ENCODE data around the gene FAM83D. TPM values are rescaled to one million over a fixed set of nuclear protein-coding genes. Genes with fewer than 3 reads are reported as not detected.

Gene FAM83D
- total RNA-seq, 3 donors from 2014 or later (not counting 1 experiment from before 2014, with no cell fraction given) = 1.1 to 2.7 (median 2.1) TPM

DNA sequence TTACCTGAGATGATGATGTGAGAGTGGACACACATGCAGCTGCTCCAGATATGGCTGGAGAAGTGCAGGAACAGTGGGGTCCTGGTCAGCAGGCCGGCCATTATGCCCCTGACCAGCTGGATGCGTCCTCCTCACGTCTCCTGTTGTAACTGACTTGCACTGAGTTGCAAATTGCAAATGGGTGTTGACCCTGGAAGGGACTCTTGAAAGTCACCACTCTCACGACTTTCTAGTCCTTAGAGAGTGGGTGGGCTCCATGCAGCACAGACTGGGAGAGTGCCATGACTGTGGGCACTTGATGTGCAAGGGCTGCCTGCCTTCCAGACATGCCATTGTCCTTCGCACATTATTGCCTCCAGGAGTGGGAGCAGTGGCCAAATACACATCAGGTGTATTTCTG, 10.8 kb downstream of the FAM83D start:
- no peak overlapping the region for H3K27ac Mint-ChIP-seq
- 98% methylated on average over 5 of the region's 5 CpGs for WGBS (ENCODE audit: insufficient coverage)
- H3K36me3 ChIP-seq (ENCODE audit: control insufficient read depth, insufficient read depth, low read length) = no peaks in the 10 kb centered on the region

GRCh38 chr20:38937978-38938473, 11.8 kb downstream of the FAM83D start:
- no peaks in the 10 kb centered on the region for H3K4me1 ChIP-seq (ENCODE audit: control insufficient read depth, insufficient read depth, low read length)
- DNase-seq (no peak), ATAC-seq (no peak)
- H3K36me3 ChIP-seq (ENCODE audit: control insufficient read depth, insufficient read depth, low read length) = no peaks in the 10 kb centered on the region
- H3K4me3 ChIP-seq (ENCODE audit: low read length) = no peak overlapping the region
- no peaks in the 10 kb centered on the region for H3K9me3 Mint-ChIP-seq
- H3K27ac ChIP-seq (ENCODE audit: low read length) = no peak overlapping the region
- intact Hi-C loops (cut with micrococcal nuclease) = no loop called here
- peaks cover 0 to 5% of the 10 kb centered on the region in 2 donors for H3K4me1 Mint-ChIP-seq
- no peak overlapping the region for H3K27ac Mint-ChIP-seq
- H3K9me3 ChIP-seq (ENCODE audit: control insufficient read depth, insufficient read depth, low read length) = no peaks in the 10 kb centered on the region
- H3K27me3 ChIP-seq (ENCODE audit: control insufficient read depth, insufficient read depth, low read length) = no peaks in the 10 kb centered on the region
- 91% methylated on average over 5 of the region's 7 CpGs for WGBS (ENCODE audit: insufficient coverage)
- H3K27me3 Mint-ChIP-seq (ENCODE audit: low read depth in 2 of 2) = no peaks in the 10 kb centered on the region
- H3K36me3 Mint-ChIP-seq = no peaks in the 10 kb centered on the region
- TF ChIP-seq CTCF (IDR thresholded peaks at IDR 0.05) = no peak
- H3K4me3 Mint-ChIP-seq = no peak overlapping the region

More for the DNA sequence above, 10.8 kb downstream of the FAM83D start:
- H3K9me3 ChIP-seq (ENCODE audit: control insufficient read depth, insufficient read depth, low read length) = no peaks in the 10 kb centered on the region
- ATAC-seq = no peak
- intact Hi-C loops (cut with micrococcal nuclease) = no loop called here
- H3K4me1 Mint-ChIP-seq = peaks cover 0 to 5% of the 10 kb centered on the region in 2 donors
- no peaks in the 10 kb centered on the region for H3K9me3 Mint-ChIP-seq
- H3K27me3 ChIP-seq (ENCODE audit: control insufficient read depth, insufficient read depth, low read length) = no peaks in the 10 kb centered on the region
- DNase-seq = no peak
- no peaks in the 10 kb centered on the region for H3K27me3 Mint-ChIP-seq (ENCODE audit: low read depth in 2 of 2)
- H3K4me3 Mint-ChIP-seq = no peak overlapping the region
- no peaks in the 10 kb centered on the region for H3K4me1 ChIP-seq (ENCODE audit: control insufficient read depth, insufficient read depth, low read length)
- no peak overlapping the region for H3K4me3 ChIP-seq (ENCODE audit: low read length)
- no peak for TF ChIP-seq CTCF (IDR thresholded peaks at IDR 0.05)
- H3K27ac ChIP-seq (ENCODE audit: low read length) = no peak overlapping the region
- H3K36me3 Mint-ChIP-seq = no peaks in the 10 kb centered on the region

GRCh38 chr20:38939686-38940085, 13.5 kb downstream of the FAM83D start:
- ATAC-seq (no peak), DNase-seq (no peak)
- H3K36me3 Mint-ChIP-seq = no peaks in the 10 kb centered on the region
- no peak overlapping the region for H3K4me3 ChIP-seq (ENCODE audit: low read length)
- no peaks in the 10 kb centered on the region for H3K9me3 ChIP-seq (ENCODE audit: control insufficient read depth, insufficient read depth, low read length)
- intact Hi-C loops (cut with micrococcal nuclease) = no loop called here
- no peak for TF ChIP-seq CTCF (IDR thresholded peaks at IDR 0.05)
- H3K4me1 Mint-ChIP-seq = peaks cover 0 to 5% of the 10 kb centered on the region in 2 donors
- H3K4me3 Mint-ChIP-seq = no peak overlapping the region
- H3K27ac Mint-ChIP-seq = no peak overlapping the region
- no peaks in the 10 kb centered on the region for H3K9me3 Mint-ChIP-seq
- H3K4me1 ChIP-seq (ENCODE audit: control insufficient read depth, insufficient read depth, low read length) = no peaks in the 10 kb centered on the region
- no peaks in the 10 kb centered on the region for H3K27me3 ChIP-seq (ENCODE audit: control insufficient read depth, insufficient read depth, low read length)
- no peaks in the 10 kb centered on the region for H3K27me3 Mint-ChIP-seq (ENCODE audit: low read depth in 2 of 2)
- H3K27ac ChIP-seq (ENCODE audit: low read length) = no peak overlapping the region
- no peaks in the 10 kb centered on the region for H3K36me3 ChIP-seq (ENCODE audit: control insufficient read depth, insufficient read depth, low read length)
- WGBS (ENCODE audit: insufficient coverage) = 96% methylated on average over 2 of the region's 2 CpGs

DNA sequence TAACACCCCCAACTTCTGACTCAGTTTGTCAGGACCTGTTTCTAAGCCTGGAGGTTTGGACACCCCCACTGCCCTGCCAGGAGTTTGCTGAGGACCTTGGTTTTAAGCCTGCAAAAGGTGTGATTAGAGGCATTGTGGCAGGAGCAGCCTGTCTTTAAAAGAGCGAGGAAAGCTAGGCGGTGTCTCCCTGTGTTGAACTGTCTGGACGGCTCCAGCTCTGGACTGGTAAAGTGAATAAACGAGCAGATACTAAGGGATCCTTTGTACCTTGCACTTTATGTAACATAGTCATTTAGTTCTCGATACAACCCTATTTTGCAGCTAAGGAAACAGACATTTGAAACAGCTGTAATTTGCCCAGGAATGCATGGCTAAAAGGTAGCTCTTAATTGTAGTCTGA, 14.4 kb downstream of the FAM83D start:
- H3K9me3 Mint-ChIP-seq = no peaks in the 10 kb centered on the region
- no peaks in the 10 kb centered on the region for H3K36me3 Mint-ChIP-seq
- intact Hi-C loops (cut with micrococcal nuclease) = no loop called here
- H3K4me3 Mint-ChIP-seq = no peak overlapping the region
- no peaks in the 10 kb centered on the region for H3K36me3 ChIP-seq (ENCODE audit: control insufficient read depth, insufficient read depth, low read length)
- TF ChIP-seq CTCF (IDR thresholded peaks at IDR 0.05) = no peak
- no peak overlapping the region for H3K27ac Mint-ChIP-seq
- ATAC-seq = no peak
- H3K27me3 ChIP-seq (ENCODE audit: control insufficient read depth, insufficient read depth, low read length) = no peaks in the 10 kb centered on the region
- peaks cover 0 to 5% of the 10 kb centered on the region in 2 donors for H3K4me1 Mint-ChIP-seq
- H3K27ac ChIP-seq (ENCODE audit: low read length) = no peak overlapping the region
- no peaks in the 10 kb centered on the region for H3K4me1 ChIP-seq (ENCODE audit: control insufficient read depth, insufficient read depth, low read length)
- DNase-seq = no peak
- H3K4me3 ChIP-seq (ENCODE audit: low read length) = no peak overlapping the region
- no peaks in the 10 kb centered on the region for H3K27me3 Mint-ChIP-seq (ENCODE audit: low read depth in 2 of 2)
- WGBS (ENCODE audit: insufficient coverage) = 95% methylated on average over 5 of the region's 5 CpGs
- no peaks in the 10 kb centered on the region for H3K9me3 ChIP-seq (ENCODE audit: control insufficient read depth, insufficient read depth, low read length)
